Superior temporal gyrus (tissue), 1 donor: ENCODE measurements around the gene MAMLD1.

Source experiments
- DNase-seq: peaks from one replicate; pipeline ENCODE4 v3.0.0-alpha.2; 2016; ENCODE audit errors: extremely low spot score

The MAMLD1 gene

DNA sequence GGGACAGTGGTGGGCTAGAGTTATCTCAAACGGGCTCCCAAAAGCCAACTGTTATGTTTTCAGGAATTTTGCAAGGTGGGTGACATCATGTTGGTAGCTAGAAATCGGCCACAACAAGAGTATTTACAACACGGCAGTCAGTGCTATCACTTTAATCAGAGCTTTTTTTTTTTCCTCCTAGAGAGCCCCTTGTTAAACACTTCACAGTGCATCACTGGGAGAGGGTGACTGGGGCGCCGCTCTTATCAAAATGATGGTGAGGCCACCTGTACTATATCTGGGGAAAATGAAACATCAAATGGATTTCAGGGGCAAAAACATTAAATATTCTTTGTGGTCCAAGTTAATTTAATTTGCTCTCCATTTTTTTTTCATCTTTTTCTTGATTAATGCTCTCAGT lies 44.9 kb downstream of the MAMLD1 start:
- no peak for DNase-seq

- DNase-seq = no peak
Observed at GRCh38 chrX:150408561-150408960, 45.4 kb downstream of the MAMLD1 start.

GRCh38 chrX:150409486-150409885 lies 46.4 kb downstream of the MAMLD1 start:
- DNase-seq = no peak

GRCh38 chrX:150409964-150410363 lies 46.8 kb downstream of the MAMLD1 start:
- DNase-seq = no peak

GRCh38 chrX:150410513-150410912 lies 47.4 kb downstream of the MAMLD1 start:
- no peak for DNase-seq

DNA sequence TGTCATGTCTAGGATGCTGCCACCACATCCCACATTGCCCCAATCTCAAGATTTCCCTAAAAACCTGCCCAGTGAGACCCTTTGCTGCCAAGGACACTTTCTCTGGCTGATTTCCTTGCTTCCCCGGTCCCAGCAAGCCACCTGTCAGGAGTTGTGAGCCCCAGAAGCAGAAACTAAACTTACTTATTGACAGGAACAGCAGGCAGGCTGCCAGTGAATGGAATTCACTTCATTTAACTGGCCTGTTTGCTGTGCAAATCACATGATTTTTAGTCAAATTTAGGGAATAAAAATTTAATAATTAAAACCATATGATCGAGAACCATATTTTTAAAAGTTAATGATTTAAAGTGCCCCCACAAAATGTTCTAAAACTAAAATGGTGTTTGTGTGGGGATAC lies 48.5 kb downstream of the MAMLD1 start:
- no peak for DNase-seq

- no peak for DNase-seq
Observed at GRCh38 chrX:150414228-150414627, 51.1 kb downstream of the MAMLD1 start.

GRCh38 chrX:150416469-150416868 lies 53.4 kb downstream of the MAMLD1 start:
- DNase-seq = no peak

- no peak for DNase-seq
Observed at GRCh38 chrX:150421816-150422215, 58.7 kb downstream of the MAMLD1 start.

GRCh38 chrX:150429594-150429993 lies 66.5 kb downstream of the MAMLD1 start:
- DNase-seq = no peak

- DNase-seq = no peak
Observed at GRCh38 chrX:150436195-150436594, 73.1 kb downstream of the MAMLD1 start.

GRCh38 chrX:150438165-150438564 lies 75.0 kb downstream of the MAMLD1 start:
- DNase-seq = no peak

GRCh38 chrX:150446151-150446550 lies 83.0 kb downstream of the MAMLD1 start:
- DNase-seq = no peak

DNA sequence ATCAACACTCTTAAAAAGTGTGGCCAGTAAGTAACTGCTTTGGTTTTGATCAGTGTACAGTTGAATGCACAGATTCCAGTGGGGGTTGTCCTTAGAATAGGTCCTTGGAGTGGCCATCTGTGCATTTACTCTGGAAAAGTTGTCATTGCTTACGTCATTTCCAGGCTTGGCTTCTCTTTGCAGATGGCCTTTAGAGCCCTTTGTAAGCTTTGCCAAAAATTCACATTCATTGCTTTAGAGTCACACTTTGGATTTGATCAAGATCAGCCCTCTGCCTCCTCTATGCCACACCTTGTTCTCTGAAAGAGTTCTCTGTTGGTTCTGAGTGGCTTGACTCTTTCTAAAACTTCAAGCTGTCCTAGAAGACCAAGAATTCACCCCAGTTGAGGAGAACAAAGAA lies 83.9 kb downstream of the MAMLD1 start:
- no peak for DNase-seq

DNA sequence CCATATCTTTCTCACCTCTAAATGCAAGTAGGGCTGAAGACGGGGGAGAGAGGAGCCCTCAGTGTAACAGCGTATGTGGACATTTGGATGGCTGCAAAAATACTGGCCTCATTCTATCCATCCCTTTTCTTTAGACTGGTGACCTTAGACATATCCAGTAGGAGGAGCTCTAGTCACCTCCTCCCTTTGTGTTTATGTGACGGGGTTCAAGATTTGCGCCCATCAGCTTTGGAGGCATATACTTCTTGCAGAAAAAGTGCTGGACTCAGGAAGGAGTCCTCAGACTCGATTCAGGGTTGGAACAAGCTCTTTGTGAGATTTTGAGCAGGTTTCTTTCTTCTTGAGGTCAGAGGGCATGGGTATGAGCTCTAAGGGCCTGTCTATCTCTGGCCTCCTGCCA lies 86.2 kb downstream of the MAMLD1 start:
- no peak for DNase-seq

DNA sequence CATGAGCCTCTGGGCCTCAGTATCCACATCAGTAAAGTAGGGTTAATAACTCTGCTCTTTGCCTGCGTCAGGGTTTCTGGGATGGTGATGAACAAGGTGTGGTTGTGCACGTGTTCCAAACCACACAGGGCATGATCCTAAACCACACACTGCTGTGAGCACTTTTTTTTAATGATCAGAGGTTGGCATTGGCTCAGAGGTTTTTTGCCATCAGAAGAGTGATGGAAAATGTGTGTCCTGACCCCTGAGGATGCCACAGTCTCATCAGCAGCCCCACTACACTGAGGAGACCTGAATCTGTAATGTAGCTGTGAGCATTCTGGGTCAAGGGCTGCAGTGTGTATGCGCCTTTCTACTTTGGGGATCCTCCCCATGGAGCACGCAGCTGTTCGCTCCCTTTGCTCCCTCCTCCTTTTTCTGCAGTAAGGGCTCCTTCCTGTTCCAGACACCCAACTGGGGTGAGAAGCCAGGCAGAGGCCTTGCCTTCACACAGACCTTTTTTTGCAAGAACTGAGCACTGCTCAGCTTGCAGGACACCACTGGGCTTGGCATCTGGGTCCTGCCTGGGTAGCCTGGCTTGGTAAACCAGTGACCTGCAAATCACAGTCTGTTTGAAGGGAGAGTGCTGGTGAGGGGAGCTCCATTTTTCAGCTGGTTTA lies 87.5 kb downstream of the MAMLD1 start:
- no peak for DNase-seq

DNA sequence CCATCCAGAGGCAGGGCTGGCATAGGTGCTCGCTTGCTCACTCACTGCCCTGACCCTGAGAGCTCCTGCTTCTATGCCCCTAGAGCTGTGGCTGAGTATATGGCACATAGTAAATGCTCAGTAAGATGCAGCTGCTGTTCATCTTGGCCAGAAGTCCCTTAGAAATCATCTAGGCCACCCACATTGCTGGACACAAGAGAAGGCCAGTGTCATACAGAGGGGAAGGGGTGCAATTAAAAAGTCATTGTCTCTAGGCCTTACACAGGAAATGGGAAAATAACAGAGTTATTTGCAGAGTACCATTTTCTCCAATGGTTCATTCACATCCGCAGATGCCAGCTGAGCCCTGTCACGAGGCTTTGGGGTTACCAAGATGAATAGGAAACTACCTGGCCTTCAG lies 88.8 kb downstream of the MAMLD1 start:
- no peak for DNase-seq

- DNase-seq = no peak
Observed at GRCh38 chrX:150454083-150454482, 91.0 kb downstream of the MAMLD1 start.

DNA sequence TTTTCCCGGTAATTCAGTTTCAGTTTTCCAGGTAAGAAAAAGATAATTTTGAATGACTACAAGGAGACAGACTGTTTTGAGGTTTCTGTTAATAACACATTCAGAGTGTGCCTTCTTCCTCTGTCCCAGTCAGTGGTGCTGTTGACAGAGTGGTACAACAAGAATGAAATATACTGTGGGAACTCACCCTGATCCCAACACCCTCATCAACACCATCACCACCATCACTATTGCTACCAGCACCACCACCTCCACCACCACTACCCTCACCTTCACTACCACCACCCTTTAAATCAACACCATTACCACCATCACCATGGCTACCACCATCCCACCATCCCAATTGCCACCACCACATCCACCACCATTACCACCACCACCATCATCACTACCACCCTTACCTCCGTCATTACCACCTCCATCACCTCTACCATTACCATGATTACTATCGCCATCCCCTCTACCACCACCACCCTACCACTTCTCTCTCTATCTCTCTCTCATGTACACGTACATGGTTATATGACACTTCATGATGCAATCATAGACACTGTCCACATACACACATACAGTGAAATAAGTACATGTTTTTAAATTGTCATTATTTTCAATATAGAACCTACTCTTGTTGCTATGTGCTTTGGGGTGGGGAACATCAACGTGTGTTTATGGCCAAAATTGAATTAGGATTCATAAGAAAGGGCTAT lies 91.5 kb downstream of the MAMLD1 start:
- DNase-seq = no peak

DNA sequence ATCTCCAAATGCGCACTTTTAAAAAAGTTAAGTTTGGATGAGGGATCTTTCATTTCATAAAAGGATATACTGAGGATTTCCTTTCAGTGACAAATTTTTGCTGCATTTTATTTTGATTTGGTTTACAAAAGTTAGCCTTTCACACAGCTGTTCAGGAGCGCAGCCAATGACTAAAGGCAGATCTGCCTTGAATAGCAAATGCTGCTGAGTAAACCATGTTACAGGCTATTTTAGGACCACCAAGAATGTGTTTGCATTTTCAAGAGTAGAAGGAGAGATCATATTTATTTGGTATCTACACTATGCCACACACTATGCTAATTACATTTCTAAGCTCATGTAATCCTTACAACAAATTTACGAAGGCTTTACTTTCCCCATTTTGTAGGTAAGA lies 92.1 kb downstream of the MAMLD1 start:
- peak; percentile 31 for DNase-seq

- DNase-seq = no peak
Observed at GRCh38 chrX:150456466-150456865, 93.3 kb downstream of the MAMLD1 start.

DNA sequence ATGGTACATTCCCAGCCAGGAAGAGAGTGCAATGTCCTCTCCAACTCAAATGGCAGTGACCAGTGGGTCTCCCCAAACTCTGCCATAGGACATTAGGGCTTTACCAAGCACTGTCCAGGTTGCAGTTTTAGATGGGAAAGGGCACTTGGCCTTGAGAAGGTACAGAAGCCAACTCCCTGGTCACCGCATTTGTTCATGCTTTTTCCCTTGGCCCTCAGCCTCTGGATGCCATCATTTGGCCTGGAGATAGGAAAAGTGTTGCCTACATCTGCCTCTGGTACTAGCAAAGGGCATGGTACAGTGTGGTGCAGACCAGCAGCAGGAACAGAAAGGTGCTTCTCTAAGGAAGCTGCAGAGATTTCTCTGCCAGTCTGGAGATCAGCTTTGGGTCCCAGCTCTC lies 93.8 kb downstream of the MAMLD1 start:
- DNase-seq = no peak

DNA sequence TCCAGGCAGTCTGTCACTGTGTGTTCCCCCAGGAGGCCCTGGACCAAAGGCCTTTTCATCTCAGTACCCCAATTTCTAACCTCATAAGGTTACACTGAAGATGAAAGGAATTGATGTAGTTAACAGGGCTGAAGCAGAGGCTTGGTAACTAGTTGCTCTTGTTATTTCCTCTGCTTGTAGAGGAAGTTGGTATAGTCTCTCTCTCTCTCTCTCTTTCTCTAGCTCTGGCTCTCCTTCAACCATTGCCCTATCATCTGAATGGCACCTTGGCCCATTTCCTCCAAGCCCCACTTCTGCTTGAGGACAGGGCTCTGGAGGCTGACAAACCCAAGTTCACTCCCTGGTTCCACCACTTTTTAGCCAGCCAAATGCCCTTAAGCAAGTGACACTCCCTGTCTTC lies 96.1 kb downstream of the MAMLD1 start:
- DNase-seq = no peak

DNA sequence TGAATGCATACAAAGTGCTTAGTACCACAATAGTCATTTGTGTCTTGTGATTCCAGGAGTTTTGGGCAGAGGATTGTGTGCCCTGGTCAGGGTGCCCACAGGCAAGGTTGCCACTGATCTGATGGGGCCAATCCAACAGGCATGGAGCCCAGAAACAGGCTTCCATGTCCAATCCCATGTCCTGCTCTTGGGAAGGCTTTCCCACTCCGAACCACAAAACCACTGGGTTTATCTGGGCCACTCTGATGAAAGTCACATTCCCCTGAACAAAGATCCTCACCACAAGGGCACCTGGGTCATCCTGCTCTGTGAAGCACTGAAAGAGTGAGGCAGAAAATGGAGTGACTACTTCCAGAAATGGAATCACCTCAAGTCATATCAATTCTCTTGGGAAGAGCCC lies 96.9 kb downstream of the MAMLD1 start:
- no peak for DNase-seq
